Measurements from ENCODE around the gene CCDC88C. TPM values are rescaled to one million over a fixed set of nuclear protein-coding genes. Genes with fewer than 3 reads are reported as not detected.

Gene CCDC88C
- total RNA-seq, 1 donor from 2014 or later: 68.0 TPM

GRCh38 chr14:91361233-91361811 lies 56.3 kb downstream of the CCDC88C start:
- H3K9me3 Mint-ChIP-seq (ENCODE audit: unreplicated experiment): peaks cover 14% of the 10 kb centered on the region
- DNase-seq: no peak
- H3K4me3 Mint-ChIP-seq (ENCODE audit: unreplicated experiment): no peak overlapping the region
- peaks cover 36% of the 10 kb centered on the region for H3K4me1 Mint-ChIP-seq (ENCODE audit: low read depth, unreplicated experiment)
- TF ChIP-seq CTCF (IDR thresholded peaks at IDR 0.05; ENCODE audit: partially characterized antibody, unreplicated experiment): no peak
- peaks cover 6% of the 10 kb centered on the region for H3K36me3 Mint-ChIP-seq (ENCODE audit: unreplicated experiment)
- peaks cover 9% of the 10 kb centered on the region for H3K27me3 Mint-ChIP-seq (ENCODE audit: unreplicated experiment)
- peak overlapping the region; percentile 12 for H3K27ac Mint-ChIP-seq (ENCODE audit: unreplicated experiment)

GRCh38 chr14:91360490-91361232 lies 57.0 kb downstream of the CCDC88C start:
- peaks cover 6% of the 10 kb centered on the region for H3K36me3 Mint-ChIP-seq (ENCODE audit: unreplicated experiment)
- H3K9me3 Mint-ChIP-seq (ENCODE audit: unreplicated experiment): peaks cover 14% of the 10 kb centered on the region
- TF ChIP-seq CTCF (IDR thresholded peaks at IDR 0.05; ENCODE audit: partially characterized antibody, unreplicated experiment): no peak
- peaks cover 10% of the 10 kb centered on the region for H3K27me3 Mint-ChIP-seq (ENCODE audit: unreplicated experiment)
- peaks cover 39% of the 10 kb centered on the region for H3K4me1 Mint-ChIP-seq (ENCODE audit: low read depth, unreplicated experiment)
- H3K4me3 Mint-ChIP-seq (ENCODE audit: unreplicated experiment): no peak overlapping the region
- no peak overlapping the region for H3K27ac Mint-ChIP-seq (ENCODE audit: unreplicated experiment)
- DNase-seq: no peak

- DNase-seq: no peak
- peak overlapping the region; percentile 84 for H3K27ac Mint-ChIP-seq (ENCODE audit: unreplicated experiment)
Observed at GRCh38 chr14:91358654-91359220, 58.9 kb downstream of the CCDC88C start.

GRCh38 chr14:91358025-91358319 lies 59.6 kb downstream of the CCDC88C start:
- Mint-ChIP-seq H3K9me3 (ENCODE audit: unreplicated experiment) (peaks cover 25% of the 10 kb centered on the region), H3K4me3 (ENCODE audit: unreplicated experiment) (no peak overlapping the region), H3K27ac (ENCODE audit: unreplicated experiment) (no peak overlapping the region), H3K36me3 (ENCODE audit: unreplicated experiment) (peaks cover 6% of the 10 kb centered on the region), H3K27me3 (ENCODE audit: unreplicated experiment) (peaks cover 17% of the 10 kb centered on the region), H3K4me1 (ENCODE audit: low read depth, unreplicated experiment) (peaks cover 60% of the 10 kb centered on the region)
- no peak for TF ChIP-seq CTCF (IDR thresholded peaks at IDR 0.05; ENCODE audit: partially characterized antibody, unreplicated experiment)
- DNase-seq: no peak

More at GRCh38 chr14:91358654-91359220, 58.9 kb downstream of the CCDC88C start:
- no peak for TF ChIP-seq CTCF (IDR thresholded peaks at IDR 0.05; ENCODE audit: partially characterized antibody, unreplicated experiment)
- Mint-ChIP-seq H3K36me3 (ENCODE audit: unreplicated experiment) (peaks cover 6% of the 10 kb centered on the region), H3K9me3 (ENCODE audit: unreplicated experiment) (peaks cover 25% of the 10 kb centered on the region), H3K4me1 (ENCODE audit: low read depth, unreplicated experiment) (peaks cover 52% of the 10 kb centered on the region), H3K4me3 (ENCODE audit: unreplicated experiment) (no peak overlapping the region), H3K27me3 (ENCODE audit: unreplicated experiment) (peaks cover 17% of the 10 kb centered on the region)

Data from glutamatergic neuron (in vitro differentiated cells).